Femur (tissue), 1 donor: ENCODE results near the gene COTL1.
"Not testable (repeated sequence)": the region's sequence is repeated elsewhere in the genome, so short reads cannot be mapped to it uniquely, and the experiment has no call there.

ENCODE experiments used
- DNase-seq: peaks from one replicate; pipeline ENCODE4 v3.0.0-alpha.2; 2017

Gene COTL1

GRCh38 chr16:84567286-84567962, 50.5 kb downstream of the COTL1 start:
- no peak for DNase-seq

GRCh38 chr16:84566545-84567257, 51.2 kb downstream of the COTL1 start:
- no peak for DNase-seq

GRCh38 chr16:84565669-84566495, 52.0 kb downstream of the COTL1 start:
- DNase-seq = no peak

- peak; percentile 85 for DNase-seq
These were observed 54.0 kb downstream of the COTL1 start for GRCh38 chr16:84563786-84564420.

- no peak for DNase-seq
These were observed 54.7 kb downstream of the COTL1 start for GRCh38 chr16:84563064-84563715.

GRCh38 chr16:84562174-84562815, 55.6 kb downstream of the COTL1 start:
- DNase-seq = no peak

GRCh38 chr16:84561291-84561690, 56.6 kb downstream of the COTL1 start:
- DNase-seq = no peak

- DNase-seq = no peak
These were observed 57.6 kb downstream of the COTL1 start for GRCh38 chr16:84560269-84560668.

- DNase-seq = no peak
These were observed 58.5 kb downstream of the COTL1 start for GRCh38 chr16:84559311-84559932.

- DNase-seq = not testable (repeated sequence)
These were observed 59.0 kb downstream of the COTL1 start for GRCh38 chr16:84558850-84559249.

- DNase-seq = no peak
These were observed 60.4 kb downstream of the COTL1 start for GRCh38 chr16:84557504-84557903.

- DNase-seq = no peak
These were observed 60.8 kb downstream of the COTL1 start for GRCh38 chr16:84557059-84557458.

- DNase-seq = peak; percentile 64
These were observed 62.3 kb downstream of the COTL1 start for GRCh38 chr16:84555418-84556196.

- DNase-seq = no peak
These were observed 63.1 kb downstream of the COTL1 start for GRCh38 chr16:84554627-84555328.

- DNase-seq = no peak
These were observed 63.9 kb downstream of the COTL1 start for GRCh38 chr16:84553873-84554399.

- no peak for DNase-seq
These were observed 65.7 kb downstream of the COTL1 start for GRCh38 chr16:84552135-84552534.

- no peak for DNase-seq
These were observed 67.8 kb downstream of the COTL1 start for GRCh38 chr16:84550096-84550495.

- DNase-seq = peak; percentile 54
These were observed 68.7 kb downstream of the COTL1 start for GRCh38 chr16:84548971-84549844.

GRCh38 chr16:84548508-84548907, 69.4 kb downstream of the COTL1 start:
- no peak for DNase-seq
